T follicular helper cell (primary cell): Measurements from ENCODE around the gene AKT2.
"Not testable (repeated sequence)": the region's sequence is repeated elsewhere in the genome, so short reads cannot be mapped to it uniquely, and the experiment has no call there.

Source experiments
- DNase-seq: peaks from one replicate; pipeline ENCODE4 v3.0.0-alpha.2; 2020; ENCODE audit warnings: low read depth

Gene AKT2

DNA sequence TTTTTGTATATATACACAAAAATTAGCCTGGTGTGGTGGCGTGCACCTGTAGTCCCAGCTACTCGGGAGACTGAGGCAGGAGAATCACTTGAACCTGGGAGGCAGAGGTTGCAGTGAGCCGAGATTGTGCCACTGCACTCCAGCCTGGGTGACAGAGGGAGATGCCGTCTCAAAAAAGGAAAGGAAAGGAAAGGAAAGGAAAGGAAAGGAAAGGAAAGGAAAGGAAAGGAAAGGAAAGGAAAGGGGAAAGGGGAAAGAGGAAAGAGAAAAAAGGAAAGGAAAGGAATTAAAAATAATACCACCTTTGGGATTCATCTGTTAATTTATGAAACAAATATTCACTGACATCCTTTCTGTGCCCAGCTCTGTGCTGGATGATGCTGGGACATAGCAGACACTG lies 66.1 kb downstream of the AKT2 start:
- not testable (repeated sequence) for DNase-seq

DNA sequence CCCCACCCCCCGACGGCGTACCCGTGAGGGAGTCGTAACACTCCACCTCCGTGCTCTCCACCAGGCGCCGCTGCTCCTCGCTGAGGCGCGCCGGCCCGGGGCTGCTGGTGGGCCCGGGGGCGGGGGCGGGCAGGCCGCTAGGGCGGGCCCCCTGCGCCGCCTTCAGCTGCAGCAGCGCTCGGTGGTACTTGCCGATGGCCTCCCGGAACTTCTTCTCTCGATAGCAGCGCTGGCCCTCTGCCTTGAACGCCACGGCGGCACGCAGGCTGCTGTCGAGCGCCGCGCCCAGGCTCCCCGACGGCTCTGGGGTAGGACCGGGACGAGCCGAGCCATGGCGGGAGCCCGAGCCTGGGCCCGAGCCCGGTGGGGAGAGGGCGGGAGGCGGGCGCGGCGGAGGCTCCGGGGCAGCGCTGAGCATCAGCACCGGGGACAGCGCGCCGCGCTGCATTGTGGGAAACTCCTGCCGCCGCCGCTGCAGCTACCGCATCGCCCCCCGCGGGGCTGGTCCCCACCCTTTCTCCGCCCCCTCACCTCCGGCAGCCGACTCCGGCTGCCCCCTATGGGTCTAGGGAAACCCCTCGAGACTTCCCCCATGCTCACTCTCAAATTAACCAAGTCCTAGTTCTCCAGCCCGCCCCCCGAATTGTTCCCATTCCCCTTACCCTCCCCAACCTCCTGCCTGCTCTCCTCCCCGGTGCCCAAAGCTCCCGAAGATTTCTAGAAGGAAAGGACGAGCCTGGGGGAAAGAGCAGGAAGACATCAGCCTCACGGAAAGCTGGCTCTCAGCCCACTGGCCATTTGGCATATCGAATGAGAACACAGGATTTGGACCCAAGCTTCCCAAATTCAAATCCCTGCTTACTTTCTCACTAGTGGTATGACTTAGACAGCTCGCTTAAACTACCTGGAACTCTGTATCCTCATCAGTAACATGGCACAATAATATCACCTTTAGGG lies 66.9 kb downstream of the AKT2 start, which contains the start of gene TTC9B:
TTC9B (minus strand) TSS at position 451 of the 957 bp plus-strand sequence; CDS start at position 448, 3 bp downstream.
- peak; percentile 29 for DNase-seq

DNA sequence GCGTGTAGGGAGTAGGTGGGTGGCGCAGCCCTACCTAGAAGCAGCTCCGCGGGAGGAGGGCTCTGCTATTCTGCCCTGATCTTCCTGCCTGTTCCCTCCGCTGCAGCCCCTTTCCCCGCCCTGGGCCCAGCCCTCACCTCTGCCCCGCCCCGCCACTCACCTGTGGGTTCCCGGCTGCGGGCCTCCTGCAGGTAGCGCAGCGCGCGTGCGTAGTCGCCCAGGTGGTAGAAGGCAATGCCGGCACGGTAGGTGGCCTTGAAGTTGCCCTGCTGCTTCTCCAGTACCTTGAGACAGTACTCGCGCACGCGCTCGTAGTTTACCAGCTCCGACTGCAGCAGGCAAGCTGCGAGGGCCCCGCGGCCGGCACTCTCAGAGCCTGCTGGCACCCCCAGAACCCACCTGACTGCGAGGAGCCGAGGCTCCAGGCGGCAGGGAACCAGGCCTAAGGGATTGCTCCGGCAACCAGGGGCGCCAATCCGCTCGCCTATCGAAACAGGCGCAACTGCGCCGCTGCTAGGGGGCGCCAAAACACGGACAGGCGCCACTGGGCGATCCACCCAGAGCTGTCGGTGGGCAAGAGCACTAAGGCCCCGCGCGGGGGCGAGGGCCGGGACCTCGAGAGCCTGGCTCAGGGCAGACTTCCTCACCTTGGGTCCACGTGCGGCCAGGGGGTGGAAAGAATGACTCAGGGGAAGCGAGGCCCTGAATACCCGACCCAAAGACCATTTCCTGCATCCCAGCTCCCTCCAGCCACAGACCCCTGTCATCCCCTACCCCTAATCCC lies 67.9 kb downstream of the AKT2 start:
- no peak for DNase-seq

DNA sequence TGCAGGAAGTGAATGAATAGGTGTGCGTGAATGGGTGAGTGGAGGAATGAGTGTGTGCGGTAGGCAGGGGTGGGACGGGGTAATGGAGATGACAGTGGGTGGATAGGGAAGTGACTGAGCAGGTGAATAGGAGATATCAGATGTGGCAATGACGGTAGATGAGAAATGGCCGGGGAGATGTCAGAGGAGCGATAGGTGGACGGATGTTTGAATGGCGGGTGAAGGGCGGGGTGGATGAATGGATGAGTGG lies 68.4 kb downstream of the AKT2 start:
- DNase-seq = no peak

DNA sequence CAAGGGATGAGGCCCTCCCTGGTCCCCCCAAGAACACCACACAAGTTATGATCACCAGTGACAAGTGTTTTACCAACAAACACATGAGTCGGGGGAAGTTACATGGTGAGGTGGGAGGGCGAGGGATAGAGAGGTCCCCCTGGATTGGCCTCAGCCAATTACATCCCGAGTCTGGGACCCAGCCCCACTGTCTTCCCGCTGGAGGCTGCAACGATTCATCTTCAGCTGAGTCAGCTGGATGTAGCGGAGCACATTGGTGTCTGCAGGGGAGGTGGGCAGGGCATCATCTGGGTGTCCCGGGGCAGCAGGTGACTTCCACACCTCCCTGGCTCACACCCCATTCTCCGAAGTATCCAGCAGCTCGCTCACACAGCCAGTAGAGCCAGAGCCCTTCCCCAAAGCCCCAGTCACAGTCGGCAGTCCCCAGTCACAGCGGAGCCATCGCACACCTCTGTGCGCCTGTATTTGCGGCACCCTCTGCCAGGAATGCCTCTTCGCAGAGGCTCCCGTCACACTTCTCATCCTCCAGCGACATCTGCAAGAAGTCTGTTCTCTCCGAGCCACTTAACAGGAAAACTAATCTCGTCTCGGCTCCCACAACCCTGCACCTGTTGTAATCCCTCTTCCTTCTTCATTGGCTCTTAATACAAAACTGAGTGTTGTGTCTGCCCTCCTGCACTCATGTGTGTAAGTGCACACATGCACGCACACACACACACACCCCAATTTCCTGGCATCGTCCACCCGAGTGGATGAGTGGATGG lies 69.0 kb downstream of the AKT2 start:
- DNase-seq = no peak

DNA sequence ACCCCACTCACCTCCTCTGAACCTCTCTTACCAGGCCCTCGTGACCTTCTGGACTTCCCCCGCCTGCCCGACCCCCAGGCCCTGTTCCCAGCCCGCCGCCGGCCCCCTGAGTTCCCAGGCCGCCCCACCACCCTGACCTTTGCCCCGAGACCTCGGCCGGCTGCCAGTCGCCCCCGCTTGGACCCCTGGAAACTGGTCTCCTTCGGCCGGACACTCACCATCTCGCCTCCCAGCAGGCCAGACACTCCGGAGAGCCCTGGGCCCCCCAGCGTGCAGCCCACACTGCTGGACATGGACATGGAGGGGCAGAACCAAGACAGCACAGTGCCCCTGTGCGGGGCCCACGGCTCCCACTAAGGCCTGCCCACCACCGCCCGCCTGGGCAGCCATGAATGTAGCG lies 70.2 kb downstream of the AKT2 start:
- DNase-seq = no peak

DNA sequence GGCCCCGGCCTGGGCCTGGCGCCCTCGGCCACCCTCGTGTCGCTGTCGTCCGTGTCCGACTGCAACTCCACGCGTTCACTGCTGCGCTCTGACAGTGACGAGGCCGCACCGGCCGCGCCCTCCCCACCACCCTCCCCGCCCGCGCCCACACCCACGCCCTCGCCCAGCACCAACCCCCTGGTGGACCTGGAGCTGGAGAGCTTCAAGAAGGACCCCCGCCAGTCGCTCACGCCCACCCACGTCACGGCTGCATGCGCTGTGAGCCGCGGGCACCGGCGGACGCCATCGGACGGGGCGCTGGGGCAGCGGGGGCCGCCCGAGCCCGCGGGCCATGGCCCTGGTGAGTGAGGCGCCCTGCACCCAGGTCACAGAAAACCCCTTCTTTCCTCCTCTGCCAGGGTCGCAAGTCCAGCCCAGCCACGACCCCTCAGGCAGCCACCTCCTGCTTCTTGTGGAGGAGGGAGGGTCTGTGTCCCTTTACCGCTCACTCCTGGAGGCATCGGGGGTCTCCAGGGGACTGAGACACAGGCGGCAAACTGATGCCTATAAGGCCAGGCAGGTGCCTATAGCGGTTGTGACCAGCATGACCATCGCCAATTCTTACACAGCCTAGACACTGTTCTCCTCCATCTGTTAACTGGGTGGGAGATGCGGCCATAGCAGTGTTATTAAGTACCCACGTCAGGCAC lies 71.1 kb downstream of the AKT2 start:
- DNase-seq = no peak

DNA sequence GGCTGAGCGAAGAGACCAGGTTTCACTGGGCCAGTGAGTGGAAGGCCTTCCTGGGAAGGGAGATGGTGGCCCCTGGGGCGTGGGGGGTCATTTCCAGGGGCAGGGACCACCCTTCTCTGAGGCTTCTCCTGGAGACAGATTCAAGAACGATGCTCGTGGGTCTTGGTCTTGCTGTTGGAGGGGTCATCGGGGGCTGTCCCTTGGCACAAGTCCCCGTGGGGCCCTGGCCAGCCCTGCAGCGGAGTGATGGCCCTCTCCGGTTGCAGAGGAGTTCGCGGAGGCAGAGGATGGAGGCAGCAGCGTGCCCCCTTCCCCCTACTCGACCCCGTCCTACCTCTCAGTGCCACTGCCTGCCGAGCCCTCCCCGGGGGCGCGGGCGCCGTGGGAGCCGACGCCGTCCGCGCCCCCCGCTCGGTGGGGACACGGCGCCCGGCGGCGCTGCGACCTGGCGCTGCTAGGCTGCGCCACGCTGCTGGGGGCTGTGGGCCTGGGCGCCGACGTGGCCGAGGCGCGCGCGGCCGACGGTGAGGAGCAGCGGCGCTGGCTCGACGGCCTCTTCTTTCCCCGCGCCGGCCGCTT lies 71.8 kb downstream of the AKT2 start:
- DNase-seq = no peak

DNA sequence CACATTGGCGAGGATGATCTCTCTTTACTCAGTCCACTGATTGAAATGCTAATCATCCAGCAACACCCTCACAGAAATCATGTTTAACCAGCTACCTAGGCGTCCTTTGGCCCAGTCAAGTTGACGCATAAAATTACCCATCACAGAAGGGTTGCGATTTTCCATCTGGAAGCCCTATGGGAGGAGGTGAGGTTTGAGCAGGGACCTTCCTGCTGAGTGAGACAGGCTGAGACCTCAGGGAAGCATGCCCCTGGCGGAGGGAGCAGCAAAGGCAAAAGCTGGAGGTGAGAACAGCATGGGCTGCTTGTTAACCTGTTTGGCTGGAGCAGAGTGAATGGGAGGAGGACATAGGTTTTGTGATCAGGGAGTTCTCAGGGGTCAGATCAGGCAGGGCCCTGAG lies 74.3 kb downstream of the AKT2 start:
- no peak for DNase-seq

DNA sequence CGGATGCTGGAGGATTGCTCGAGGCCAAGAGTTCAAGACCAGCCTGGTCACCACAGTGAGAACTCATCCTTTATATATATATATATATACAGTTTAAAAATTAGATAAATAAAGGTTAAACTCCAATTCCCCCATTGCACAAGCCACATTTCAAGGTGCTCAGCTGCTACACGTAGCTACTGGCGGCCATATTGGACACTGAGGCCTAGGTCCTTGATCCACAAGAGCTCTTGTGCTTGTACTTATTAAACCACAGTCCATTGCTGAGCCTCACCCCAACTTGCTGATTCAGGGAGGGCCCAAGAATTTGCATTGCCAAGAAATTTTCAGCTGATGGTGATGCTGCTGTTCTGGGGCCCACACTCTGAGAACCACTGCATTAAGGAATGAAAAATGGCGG lies 76.5 kb downstream of the AKT2 start:
- DNase-seq = no peak

DNA sequence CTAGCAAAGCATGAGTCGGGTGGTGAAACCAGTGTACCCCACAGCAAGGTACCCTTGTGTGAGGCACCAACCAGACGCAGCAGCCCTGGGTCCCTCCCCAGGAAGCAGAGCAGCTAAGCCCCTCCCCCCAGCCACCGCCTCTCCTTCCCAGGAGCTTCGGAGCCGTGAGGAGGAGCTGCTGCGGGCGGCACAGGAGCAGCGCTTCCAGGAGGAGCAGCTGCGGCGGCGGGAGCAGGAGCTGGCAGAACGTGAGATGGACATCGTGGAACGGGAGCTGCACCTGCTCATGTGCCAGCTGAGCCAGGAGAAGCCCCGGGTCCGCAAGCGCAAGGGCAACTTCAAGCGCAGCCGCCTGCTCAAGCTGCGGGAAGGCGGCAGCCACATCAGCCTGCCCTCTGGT lies 79.4 kb downstream of the AKT2 start:
- no peak for DNase-seq

DNA sequence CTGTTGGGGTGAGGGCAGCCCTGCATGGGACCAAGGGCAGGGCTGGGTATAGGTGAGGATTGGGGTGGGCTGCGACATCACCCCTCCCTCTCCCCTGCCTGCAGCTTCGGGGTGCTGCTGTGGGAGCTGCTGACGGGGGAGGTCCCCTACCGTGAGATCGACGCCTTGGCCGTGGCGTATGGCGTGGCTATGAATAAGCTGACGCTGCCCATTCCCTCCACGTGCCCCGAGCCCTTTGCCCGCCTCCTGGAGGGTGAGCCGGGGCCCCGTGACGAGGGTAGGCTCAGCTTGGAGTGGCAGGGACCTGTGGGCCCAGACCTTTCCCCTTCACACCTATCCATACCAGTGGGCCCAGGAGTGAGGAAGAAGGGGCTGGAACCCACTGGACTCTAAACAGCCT lies 80.8 kb downstream of the AKT2 start:
- DNase-seq = no peak

DNA sequence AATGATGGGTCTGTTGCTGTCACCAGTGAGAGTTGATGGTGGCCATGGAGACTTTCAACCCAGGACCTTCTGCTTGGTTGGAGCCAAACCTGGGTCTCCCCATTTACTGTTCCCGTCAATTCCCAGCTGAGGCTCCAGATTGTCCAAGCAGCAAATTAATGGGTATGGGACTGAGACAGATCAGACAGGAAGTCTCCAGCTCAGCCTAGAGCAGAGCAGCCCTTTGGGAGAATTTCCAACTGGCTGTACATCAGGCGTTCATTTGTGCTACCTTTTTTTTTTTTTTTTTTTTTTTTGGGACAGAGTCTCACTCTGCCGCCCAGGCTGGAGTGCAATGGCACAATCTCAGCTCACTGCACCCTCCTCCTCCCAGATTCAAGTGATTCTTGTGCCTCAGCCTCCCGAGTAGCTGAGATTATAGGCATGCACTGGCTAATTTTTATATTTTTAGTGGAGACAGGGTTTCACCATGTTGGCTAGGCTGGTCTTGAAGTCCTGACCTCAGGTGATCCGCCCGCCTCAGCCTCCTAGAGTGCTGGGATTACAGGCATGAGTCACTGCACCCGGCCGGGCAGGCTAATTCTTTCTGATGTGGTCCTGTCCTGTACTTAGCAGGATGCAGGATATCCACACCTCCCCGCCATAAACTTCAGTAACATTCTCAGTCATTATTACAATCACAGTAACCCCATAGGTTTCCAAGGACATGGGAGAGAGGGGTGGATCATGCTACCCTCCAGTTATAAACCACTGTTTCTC lies 84.6 kb downstream of the AKT2 start:
- no peak for DNase-seq

DNA sequence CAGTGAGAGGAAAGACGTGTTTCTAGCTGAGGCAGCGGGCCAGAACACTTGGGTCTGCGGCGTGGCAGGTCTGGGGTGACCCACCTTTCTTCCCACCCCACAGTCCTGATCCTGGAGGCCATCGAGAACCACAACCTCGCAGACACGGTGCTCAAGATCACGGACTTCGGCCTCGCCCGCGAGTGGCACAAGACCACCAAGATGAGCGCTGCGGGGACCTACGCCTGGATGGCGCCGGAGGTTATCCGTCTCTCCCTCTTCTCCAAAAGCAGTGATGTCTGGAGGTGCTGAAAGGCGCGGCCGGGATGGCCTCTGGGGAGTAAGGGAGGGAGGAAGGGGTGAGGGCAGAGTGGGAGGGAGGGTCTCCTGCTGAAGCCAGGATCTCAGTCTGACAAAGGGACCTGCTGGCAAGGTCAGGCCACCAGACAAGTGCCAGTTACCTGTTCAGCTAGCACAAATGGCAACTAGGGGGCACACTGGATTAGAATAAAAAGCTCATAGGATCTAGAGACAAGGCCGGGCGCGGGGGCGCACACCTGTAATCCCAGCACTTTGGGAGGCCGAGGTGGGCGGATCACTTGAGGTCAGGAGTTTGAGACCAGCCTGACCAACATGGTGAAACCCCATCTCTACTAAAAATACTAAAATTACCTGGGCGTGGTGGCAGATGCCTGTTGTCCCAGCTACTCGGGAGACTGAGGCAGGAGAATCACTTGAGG lies 86.7 kb downstream of the AKT2 start:
- DNase-seq = no peak

DNA sequence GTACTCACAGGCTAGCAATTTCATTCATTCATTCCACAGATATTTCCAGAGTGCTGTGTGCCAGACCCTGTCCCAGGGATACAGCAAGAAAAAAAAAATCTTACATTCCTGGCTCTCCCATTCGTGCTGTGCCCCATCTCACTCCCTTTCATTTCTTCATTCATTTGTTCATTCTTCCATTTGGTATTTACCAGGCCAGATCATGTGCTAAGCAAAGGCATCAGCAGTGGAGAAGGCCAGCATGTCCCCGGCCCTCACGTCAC lies 91.6 kb downstream of the AKT2 start:
- no peak for DNase-seq

DNA sequence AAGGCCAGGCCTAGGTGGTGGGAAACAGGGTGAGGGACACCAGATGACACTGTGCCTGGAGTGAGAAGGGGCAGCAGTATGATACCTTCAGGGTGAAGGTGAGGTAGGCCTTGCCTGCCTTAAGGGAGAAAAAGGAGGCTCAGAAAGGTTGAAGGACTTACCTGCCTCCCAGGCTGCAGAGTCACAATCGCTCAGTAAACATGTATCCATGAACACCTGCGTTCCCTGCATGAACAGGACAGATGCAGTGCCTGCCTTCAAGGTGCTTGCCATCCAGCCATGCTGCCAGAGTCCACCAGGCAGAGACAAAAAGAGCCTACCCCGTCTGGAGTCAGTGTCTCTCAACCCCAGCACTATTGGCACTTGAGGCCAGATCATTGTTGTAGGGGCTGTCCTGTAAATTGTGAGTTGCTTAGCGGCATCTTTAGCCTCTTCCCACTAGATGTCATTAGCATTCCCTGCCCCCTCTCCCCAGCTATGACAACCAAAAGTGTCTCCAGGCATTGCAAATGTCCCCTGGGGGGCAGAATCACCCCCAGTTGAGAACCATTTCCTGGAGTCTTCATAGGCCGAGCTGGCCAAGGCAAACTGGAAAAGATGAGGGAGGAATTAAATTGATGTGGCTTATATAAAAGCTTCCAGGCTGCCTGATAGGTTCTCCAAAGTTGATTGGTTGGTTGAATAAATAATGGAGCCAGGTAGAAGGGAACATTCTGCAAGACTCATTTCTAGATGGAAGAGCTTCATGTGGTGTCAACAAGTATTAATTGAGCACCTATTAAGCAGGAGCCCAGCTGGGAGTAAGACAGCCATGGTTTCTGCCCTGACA lies 92.2 kb downstream of the AKT2 start:
- DNase-seq = no peak

DNA sequence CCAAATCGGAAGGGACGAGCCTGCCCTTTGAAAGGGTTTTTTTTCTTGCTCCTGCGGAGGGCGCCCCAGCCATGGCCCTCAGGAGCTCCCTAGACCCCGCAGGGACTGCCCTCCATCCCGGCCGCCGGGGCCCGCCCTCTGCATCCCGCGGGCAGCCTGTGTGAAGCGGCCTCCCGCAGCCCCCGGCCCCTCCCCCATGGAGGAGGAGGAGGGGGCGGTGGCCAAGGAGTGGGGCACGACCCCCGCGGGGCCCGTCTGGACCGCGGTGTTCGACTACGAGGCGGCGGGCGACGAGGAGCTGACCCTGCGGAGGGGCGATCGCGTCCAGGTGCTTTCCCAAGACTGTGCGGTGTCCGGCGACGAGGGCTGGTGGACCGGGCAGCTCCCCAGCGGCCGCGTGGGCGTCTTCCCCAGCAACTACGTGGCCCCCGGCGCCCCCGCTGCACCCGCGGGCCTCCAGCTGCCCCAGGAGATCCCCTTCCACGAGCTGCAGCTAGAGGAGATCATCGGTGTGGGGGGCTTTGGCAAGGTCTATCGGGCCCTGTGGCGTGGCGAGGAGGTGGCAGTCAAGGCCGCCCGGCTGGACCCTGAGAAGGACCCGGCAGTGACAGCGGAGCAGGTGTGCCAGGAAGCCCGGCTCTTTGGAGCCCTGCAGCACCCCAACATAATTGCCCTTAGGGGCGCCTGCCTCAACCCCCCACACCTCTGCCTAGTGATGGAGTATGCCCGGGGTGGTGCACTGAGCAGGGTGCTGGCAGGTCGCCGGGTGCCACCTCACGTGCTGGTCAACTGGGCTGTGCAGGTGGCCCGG lies 93.1 kb downstream of the AKT2 start:
- no peak for DNase-seq
